HG02642 (cell line): ENCODE measurements around the gene OR9A4.
"Not testable (repeated sequence)": the region's sequence is repeated elsewhere in the genome, so short reads cannot be mapped to it uniquely, and the experiment has no call there.

Experiments used
- ATAC-seq: cut with Tn5 transposase; IDR thresholded peaks from one replicate; pipeline ENCODE4 v1.9.1; 2021; ENCODE audit warnings: mild to moderate bottlenecking; ENCODE audit not compliant: unreplicated experiment, poor library complexity

The OR9A4 gene, protein sequence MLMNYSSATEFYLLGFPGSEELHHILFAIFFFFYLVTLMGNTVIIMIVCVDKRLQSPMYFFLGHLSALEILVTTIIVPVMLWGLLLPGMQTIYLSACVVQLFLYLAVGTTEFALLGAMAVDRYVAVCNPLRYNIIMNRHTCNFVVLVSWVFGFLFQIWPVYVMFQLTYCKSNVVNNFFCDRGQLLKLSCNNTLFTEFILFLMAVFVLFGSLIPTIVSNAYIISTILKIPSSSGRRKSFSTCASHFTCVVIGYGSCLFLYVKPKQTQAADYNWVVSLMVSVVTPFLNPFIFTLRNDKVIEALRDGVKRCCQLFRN

DNA sequence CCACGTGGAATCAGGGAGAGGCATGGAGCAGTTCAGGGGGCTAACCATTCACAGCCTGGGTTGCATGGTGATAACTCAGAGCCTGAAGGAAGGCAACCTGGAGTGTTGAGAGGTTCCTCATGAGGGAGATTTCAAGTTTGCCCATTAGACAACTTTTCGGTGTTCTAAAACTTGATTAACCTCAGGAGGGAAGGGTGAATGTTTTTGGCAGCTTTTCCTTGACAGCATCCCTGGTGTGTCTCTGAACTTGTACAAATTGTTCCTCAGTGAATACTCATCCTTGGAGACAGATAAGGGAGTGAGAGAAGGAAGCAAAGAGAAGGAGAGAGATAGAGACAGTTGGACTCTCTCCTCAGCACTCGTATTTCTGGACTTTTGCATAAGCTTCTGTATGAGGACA lies at the start of gene OR9A4:
Gene OR9A4, plus strand, starts transcription at position 301 of the 400 bp plus-strand sequence. CDS start 2,477 bp downstream, outside the sequence.
- ATAC-seq: no peak

DNA sequence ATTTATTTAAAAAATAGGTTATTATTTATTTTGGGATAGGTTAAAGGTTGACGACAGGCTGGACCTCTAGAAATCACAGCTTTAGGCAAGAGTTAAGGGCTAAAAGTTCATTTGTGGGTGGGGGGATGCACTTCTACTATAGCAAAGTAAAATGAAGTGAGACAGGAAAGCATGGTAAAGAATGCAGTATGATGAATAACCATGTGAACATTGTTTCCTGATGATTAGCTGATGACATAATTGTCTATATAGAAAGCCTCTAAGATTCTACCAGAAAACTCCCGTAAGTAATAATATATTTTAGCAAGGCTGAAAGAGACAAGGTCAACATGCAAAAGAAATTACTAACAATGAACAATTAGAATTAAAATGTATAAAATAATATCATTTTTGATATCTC lies 49.2 kb upstream of the OR9A4 start:
- ATAC-seq: no peak

DNA sequence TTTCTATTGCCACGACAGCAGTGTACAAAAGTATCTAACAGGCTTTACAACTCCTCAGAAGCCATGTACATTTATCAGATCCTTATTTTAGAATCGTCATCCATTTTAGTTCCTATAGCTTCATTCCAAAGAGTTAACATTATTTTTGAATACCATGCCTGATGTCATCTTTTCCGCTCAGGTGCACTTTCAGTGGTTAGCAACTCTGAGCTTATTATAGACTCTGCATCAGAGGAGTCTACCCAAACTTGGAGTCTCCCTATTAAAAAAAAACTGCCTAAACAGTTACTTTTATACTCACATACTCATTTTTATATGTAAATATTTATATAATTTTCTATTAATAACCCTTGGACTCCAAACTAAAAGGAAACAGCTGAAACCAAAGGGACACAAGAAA lies 43.3 kb upstream of the OR9A4 start:
- ATAC-seq: no peak

DNA sequence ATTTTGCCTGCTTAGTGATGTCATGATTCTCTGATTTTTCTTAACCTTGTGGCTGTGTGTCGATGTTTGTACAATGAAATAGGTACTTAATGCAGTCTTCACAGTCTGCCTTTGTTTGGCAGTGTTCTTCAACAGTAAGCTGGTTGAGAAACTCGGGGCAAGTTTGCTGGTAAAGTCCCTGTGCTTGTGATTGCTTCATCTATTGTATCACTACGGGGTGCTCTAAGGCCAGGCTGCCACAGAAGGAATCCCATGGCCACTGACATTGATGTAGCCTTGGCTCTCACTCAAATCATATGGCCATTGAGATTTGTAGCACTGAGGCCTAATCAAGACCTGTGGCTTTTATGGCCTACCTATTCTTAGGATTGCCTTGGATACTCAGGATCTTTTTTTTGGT lies 41.4 kb upstream of the OR9A4 start:
- ATAC-seq: no peak

GRCh38 chr7:141875453-141875852 lies 40.7 kb upstream of the OR9A4 start:
- no peak for ATAC-seq

GRCh38 chr7:141876371-141876770 lies 39.8 kb upstream of the OR9A4 start:
- no peak for ATAC-seq

GRCh38 chr7:141877365-141877764 lies 38.8 kb upstream of the OR9A4 start:
- ATAC-seq: no peak

GRCh38 chr7:141880960-141881359 lies 35.2 kb upstream of the OR9A4 start:
- no peak for ATAC-seq

- peak; percentile 64 for ATAC-seq
These were observed 31.5 kb upstream of the OR9A4 start for GRCh38 chr7:141884539-141885225.

GRCh38 chr7:141889321-141889720 lies 26.9 kb upstream of the OR9A4 start:
- ATAC-seq: no peak

DNA sequence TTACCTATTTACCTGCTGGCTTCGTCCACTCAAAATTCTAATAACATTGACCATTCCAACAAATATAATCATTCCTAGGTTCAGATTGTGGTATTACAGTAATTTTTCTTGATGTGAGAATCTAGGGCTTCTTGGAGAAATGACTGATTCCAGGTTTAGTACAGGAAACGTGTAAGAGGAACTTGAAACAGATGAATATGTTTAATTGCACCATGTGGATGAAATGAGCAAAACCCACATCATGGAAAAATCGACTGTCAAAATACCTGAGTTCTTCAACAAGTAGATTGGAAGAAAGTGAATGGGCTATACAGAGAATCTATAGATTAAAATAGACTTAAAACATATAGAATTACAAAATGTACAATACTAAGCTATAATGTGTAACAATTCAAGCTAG lies 24.9 kb upstream of the OR9A4 start:
- ATAC-seq: no peak

- ATAC-seq: not testable (repeated sequence)
These were observed 16.8 kb upstream of the OR9A4 start for GRCh38 chr7:141899366-141899765.

GRCh38 chr7:141906285-141906684 lies 9.9 kb upstream of the OR9A4 start:
- ATAC-seq: no peak

- no peak for ATAC-seq
These were observed 4.8 kb upstream of the OR9A4 start for GRCh38 chr7:141911391-141911790.

GRCh38 chr7:141915565-141915964 lies 634 bp upstream of the OR9A4 start:
- ATAC-seq: no peak

DNA sequence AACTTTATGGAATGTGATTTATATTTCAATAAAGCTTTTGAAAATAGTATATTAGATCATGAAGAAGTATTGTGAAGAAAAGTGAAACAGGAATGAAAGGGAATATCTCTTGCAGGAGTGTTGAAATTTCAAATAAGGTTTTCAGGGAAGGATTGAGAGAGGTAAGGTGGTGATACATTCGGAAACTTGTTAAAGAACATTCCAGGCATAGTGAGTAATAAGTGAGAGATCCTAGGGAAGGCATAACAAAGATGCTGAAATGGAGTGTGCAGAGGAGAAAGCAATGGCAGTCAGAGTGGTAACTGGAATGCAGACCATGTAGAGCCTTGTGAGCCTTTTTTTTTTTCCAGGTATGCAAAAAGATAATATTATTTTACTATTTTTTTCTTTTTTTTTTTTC lies 4.1 kb downstream of the OR9A4 start:
- no peak for ATAC-seq

GRCh38 chr7:141928146-141928844 lies 12.1 kb downstream of the OR9A4 start:
- ATAC-seq: no peak

- ATAC-seq: no peak
These were observed 12.6 kb downstream of the OR9A4 start for GRCh38 chr7:141928845-141929195.

DNA sequence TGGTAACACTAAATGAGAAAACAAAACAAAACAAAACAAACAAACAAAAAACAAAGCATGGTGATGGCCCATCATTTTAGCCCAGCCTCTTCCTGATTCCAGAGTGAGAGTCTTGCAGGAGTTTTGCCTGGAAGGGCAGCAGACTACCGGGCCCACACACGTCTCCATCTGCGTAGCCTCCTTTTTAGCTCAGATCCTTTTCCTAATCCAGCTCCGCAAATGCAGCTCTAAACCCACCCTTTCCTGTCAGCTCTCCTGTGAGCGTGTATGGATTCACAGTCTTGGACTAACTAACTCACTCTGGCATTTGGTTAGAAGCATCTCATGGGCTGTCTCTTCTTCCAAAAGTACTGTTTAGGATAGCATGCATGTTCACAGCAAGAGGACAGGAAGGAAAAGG lies 14.0 kb downstream of the OR9A4 start:
- ATAC-seq: no peak

DNA sequence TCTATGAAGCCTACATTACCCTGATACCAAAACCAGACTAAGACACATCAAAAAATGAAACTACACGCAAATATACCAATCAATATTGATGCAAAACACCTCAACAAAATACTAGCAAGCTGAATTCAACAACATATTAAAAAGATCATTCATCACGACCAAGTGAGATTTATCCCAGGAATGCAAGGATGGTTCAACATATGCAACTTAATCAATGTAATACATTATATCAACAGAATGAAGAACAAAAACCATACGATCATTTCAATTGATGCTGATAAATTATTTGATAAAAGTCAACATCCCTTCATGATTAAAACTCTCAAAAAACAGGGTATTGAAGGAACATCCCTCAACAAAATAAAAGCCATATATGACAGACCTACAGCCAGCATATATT lies 24.9 kb downstream of the OR9A4 start:
- no peak for ATAC-seq

GRCh38 chr7:141943846-141944245 lies 27.6 kb downstream of the OR9A4 start:
- no peak for ATAC-seq
